HepG2 (cell line): ENCODE measurements around the gene PPP6R2. TPM values are rescaled to one million over a fixed set of nuclear protein-coding genes. Genes with fewer than 3 reads are reported as not detected.

Experiments
- ARID2 ChIP-seq: sonication (generic); formaldehyde crosslinking; IDR thresholded peaks from 2 replicates; pipeline ENCODE4 v1.8.1; 2022; ENCODE audit warnings: mild to moderate bottlenecking, missing genetic modification reagents, borderline replicate concordance
- ARNT ChIP-seq: fragments of 450-650 bp; IDR thresholded peaks from 2 replicates; pipeline ENCODE4 v1.6.1; 2017
- GZF1 ChIP-seq: sonication (generic); formaldehyde crosslinking; IDR thresholded peaks from 2 replicates; pipeline ENCODE4 v1.5.1; 2020; ENCODE audit warnings: mild to moderate bottlenecking, missing genetic modification reagents
- MBNL3 ChIP-seq: fragments of 250-450 bp; sonication (Bioruptor Pico); conservative IDR thresholded peaks from 2 replicates; pipeline ENCODE4 v1.8.0; 2022; ENCODE audit warnings: mild to moderate bottlenecking, inconsistent platforms
- MTA1 ChIP-seq: sonication (generic); formaldehyde crosslinking; IDR thresholded peaks from 2 replicates; pipeline ENCODE4 v1.4.0; 2020; ENCODE audit warnings: missing genetic modification reagents, mild to moderate bottlenecking, borderline replicate concordance
- NFE2L1 ChIP-seq: sonication (generic); formaldehyde crosslinking; IDR thresholded peaks from 2 replicates; pipeline ENCODE4 v1.4.0; 2020; ENCODE audit warnings: missing genetic modification reagents, mild to moderate bottlenecking, borderline replicate concordance
- POLR2AphosphoS5 ChIP-seq: IDR thresholded peaks from 2 replicates; pipeline ENCODE4 v1.6.1; 2012; ENCODE audit warnings: low read depth, low read length
- RBFOX2 ChIP-seq: fragments of 200-400 bp; formaldehyde crosslinking; IDR thresholded peaks from 2 replicates; pipeline ENCODE4 v1.6.1; 2017; ENCODE audit warnings: low read depth, mild to moderate bottlenecking, low read length
- SNAI1 ChIP-seq: sonication (generic); formaldehyde crosslinking; IDR thresholded peaks from 2 replicates; pipeline ENCODE4 v1.5.0; 2020; ENCODE audit warnings: mild to moderate bottlenecking, missing genetic modification reagents, borderline replicate concordance
- SP2 ChIP-seq: sonication (generic); formaldehyde crosslinking; IDR thresholded peaks from 2 replicates; pipeline ENCODE4 v1.5.1; 2020; ENCODE audit warnings: mild to moderate bottlenecking, missing genetic modification reagents
- SYNCRIP ChIP-seq: fragments of 200-400 bp; formaldehyde crosslinking; IDR thresholded peaks from 2 replicates; pipeline ENCODE4 v1.6.1; 2018; ENCODE audit warnings: mild to moderate bottlenecking, low read depth, low read length; ENCODE audit not compliant: insufficient read depth
- ZFAT ChIP-seq: sonication (generic); formaldehyde crosslinking; conservative IDR thresholded peaks from 2 replicates; pipeline ENCODE4 v1.8.1; 2023; ENCODE audit warnings: missing genetic modification reagents, inconsistent platforms
- ZNF17 ChIP-seq: sonication (generic); formaldehyde crosslinking; IDR thresholded peaks from 2 replicates; pipeline ENCODE4 v1.5.0; 2020; ENCODE audit warnings: mild to moderate bottlenecking, missing genetic modification reagents
- ZNF256 ChIP-seq: sonication (generic); formaldehyde crosslinking; conservative IDR thresholded peaks from 2 replicates; pipeline ENCODE4 v1.4.0; 2020; ENCODE audit warnings: missing genetic modification reagents
- ZNF30 ChIP-seq: sonication (generic); formaldehyde crosslinking; IDR thresholded peaks from 2 replicates; pipeline ENCODE4 v1.5.0; 2020; ENCODE audit warnings: mild to moderate bottlenecking, missing genetic modification reagents
- ZNF501 ChIP-seq: sonication (generic); formaldehyde crosslinking; IDR thresholded peaks from 2 replicates; pipeline ENCODE4 v1.5.1; 2020; ENCODE audit warnings: mild to moderate bottlenecking, moderate library complexity, missing genetic modification reagents
- ZNF589 ChIP-seq: sonication (generic); formaldehyde crosslinking; conservative IDR thresholded peaks from 2 replicates; pipeline ENCODE4 v1.8.0; 2022; ENCODE audit warnings: mild to moderate bottlenecking, moderate library complexity, missing genetic modification reagents
- ZNF607 ChIP-seq: sonication (generic); formaldehyde crosslinking; IDR thresholded peaks from 2 replicates; pipeline ENCODE4 v1.5.1; 2020; ENCODE audit warnings: missing genetic modification reagents, mild to moderate bottlenecking, borderline replicate concordance
- ZNF776 ChIP-seq: sonication (generic); formaldehyde crosslinking; IDR thresholded peaks from 2 replicates; pipeline ENCODE4 v1.4.0; 2020; ENCODE audit warnings: mild to moderate bottlenecking, missing genetic modification reagents
- ZNF816 ChIP-seq: sonication (generic); formaldehyde crosslinking; IDR thresholded peaks from 2 replicates; pipeline ENCODE4 v1.8.0; 2022; ENCODE audit warnings: missing genetic modification reagents, mild to moderate bottlenecking, borderline replicate concordance
- polyA plus RNA-seq, 8 experiments: library from polyadenylated mRNA; depleted of rRNA in 3 of 8; stranded (reverse) in 7 of 8; unstranded in 1 of 8; fragments of >200 nt; fragmentation: Illumina TruSeq in 4 of 8; extraction: Trizol in 4 of 8; gene quantifications; 2 replicates each; pipeline versions ENCODE4 v1.2.1 to v1.2.3, GENCODE V29; 2011 to 2016; ENCODE audit warnings: low read depth in 4 of 8, missing spikeins in 1 of 8, mixed read lengths in 1 of 8; ENCODE audit not compliant: insufficient read depth in 1 of 8
- total RNA-seq, 5 experiments: library from RNA; depleted of rRNA; stranded (reverse); fragments of >200 nt; fragmentation: Illumina TruSeq; extraction: Trizol; gene quantifications; 2 replicates each; pipeline ENCODE4 v1.2.3, GENCODE V29; 2016; ENCODE audit warnings: low read depth in 1 of 5
- TF ChIP-seq, protein P1 (sequence below): sonication (generic); formaldehyde crosslinking; IDR thresholded peaks from 2 replicates; pipeline ENCODE4 v1.5.0; 2020; ENCODE audit warnings: missing genetic modification reagents
- TF ChIP-seq, protein P2 (sequence below): sonication (generic); formaldehyde crosslinking; IDR thresholded peaks from 2 replicates; pipeline ENCODE4 v1.5.1; 2020; ENCODE audit warnings: mild to moderate bottlenecking, missing genetic modification reagents
- TF ChIP-seq, protein P3 (sequence below), 2 experiments: fragments of 450-650 bp in 1 of 2; sonication (generic) in 1 of 2; formaldehyde crosslinking; IDR thresholded peaks; 2 replicates each; pipeline versions ENCODE4 v1.5.0 to v1.8.0; 2020 to 2022; ENCODE audit warnings: mild to moderate bottlenecking in 1 of 2, missing genetic modification reagents in 1 of 2

The PPP6R2 gene
- total and polyA plus RNA-seq, 2 of the 13 experiments (the other 11 are each of a cell fraction or from before 2014, with no cell fraction given), result 55.0 to 102 TPM

DNA sequence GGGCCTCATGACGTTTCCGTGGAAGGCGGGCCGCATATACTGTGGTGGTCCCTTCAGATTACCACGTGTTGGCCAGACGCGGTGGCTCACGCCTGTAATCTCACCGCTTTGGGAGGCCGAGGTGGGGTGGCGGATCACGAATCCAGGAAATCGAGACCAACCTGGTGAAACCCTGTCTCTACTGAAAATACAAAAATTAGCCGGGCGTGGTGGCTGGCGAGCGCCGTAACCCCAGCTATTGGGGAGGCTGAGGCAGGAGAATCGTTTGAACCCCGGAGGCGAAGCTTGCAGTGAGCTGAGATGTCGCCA is 15.5 kb upstream of the PPP6R2 start (continued):
- TF ChIP-seq RBFOX2, result no peak
- TF ChIP-seq ZNF816, result no peak
- TF ChIP-seq SNAI1, result 0 out of 2 replicates have a peak, but pooled peaks have one; percentile 61
- no peak for TF ChIP-seq MBNL3 (CRISPR knock-in tag)
- TF ChIP-seq POLR2AphosphoS5, result no peak
- TF ChIP-seq ZNF589 (CRISPR knock-in tag), result no peak
- TF ChIP-seq ZNF607 (CRISPR knock-in tag), result no peak
- TF ChIP-seq, protein P1, sequence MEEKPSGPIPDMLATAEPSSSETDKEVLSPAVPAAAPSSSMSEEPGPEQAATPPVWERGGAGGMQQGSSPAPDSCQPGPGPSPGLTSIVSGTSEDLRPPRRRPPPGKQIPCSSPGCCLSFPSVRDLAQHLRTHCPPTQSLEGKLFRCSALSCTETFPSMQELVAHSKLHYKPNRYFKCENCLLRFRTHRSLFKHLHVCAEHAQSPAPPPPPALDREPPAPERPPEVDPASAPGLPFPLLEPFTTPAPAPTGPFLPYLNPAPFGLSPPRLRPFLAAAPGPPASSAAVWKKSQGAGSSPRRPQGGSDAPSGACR (CRISPR knock-in tag), result no peak
- no peak for TF ChIP-seq ZFAT
- TF ChIP-seq SP2 (CRISPR knock-in tag), result no peak
- TF ChIP-seq ZNF256 (CRISPR knock-in tag), result no peak
- no peak for TF ChIP-seq ZNF30 (CRISPR knock-in tag)
- TF ChIP-seq ZNF776 (CRISPR knock-in tag), result no peak
- no peak for TF ChIP-seq SYNCRIP
- peak; percentile 28; the same call in 1 of the 2 replicates for TF ChIP-seq GZF1
- TF ChIP-seq NFE2L1, result no peak
- 0 out of 2 replicates have a peak, but pooled peaks have one; percentile 17 for TF ChIP-seq ARID2 (CRISPR knock-in tag)
- TF ChIP-seq, protein P2, sequence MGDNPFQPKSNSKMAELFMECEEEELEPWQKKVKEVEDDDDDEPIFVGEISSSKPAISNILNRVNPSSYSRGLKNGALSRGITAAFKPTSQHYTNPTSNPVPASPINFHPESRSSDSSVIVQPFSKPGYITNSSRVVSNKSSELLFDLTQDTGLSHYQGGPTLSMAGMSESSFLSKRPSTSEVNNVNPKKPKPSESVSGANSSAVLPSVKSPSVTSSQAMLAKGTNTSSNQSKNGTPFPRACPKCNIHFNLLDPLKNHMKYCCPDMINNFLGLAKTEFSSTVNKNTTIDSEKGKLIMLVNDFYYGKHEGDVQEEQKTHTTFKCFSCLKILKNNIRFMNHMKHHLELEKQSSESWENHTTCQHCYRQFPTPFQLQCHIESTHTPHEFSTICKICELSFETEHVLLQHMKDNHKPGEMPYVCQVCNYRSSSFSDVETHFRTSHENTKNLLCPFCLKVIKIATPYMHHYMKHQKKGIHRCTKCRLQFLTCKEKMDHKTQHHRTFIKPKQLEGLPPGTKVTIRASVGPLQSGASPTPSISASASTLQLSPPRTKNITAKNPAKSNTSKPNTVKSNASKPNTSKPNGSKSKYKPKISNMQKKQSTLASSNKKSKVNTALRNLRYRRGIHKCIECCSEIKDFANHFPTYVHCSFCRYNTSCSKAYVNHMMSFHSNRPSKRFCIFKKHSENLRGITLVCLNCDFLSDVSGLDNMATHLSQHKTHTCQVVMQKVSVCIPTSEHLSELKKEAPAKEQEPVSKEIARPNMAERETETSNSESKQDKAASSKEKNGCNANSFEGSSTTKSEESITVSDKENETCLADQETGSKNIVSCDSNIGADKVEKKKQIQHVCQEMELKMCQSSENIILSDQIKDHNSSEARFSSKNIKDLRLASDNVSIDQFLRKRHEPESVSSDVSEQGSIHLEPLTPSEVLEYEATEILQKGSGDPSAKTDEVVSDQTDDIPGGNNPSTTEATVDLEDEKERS, result 0 out of 2 replicates have a peak, but pooled peaks have one; percentile 2
- TF ChIP-seq ZNF17, result no peak
- TF ChIP-seq ARNT, result no peak
- TF ChIP-seq ZNF501 (CRISPR knock-in tag), result peak; percentile 49; the same call in 1 of the 2 replicates
- TF ChIP-seq MTA1, result no peak
- TF ChIP-seq, protein P3, sequence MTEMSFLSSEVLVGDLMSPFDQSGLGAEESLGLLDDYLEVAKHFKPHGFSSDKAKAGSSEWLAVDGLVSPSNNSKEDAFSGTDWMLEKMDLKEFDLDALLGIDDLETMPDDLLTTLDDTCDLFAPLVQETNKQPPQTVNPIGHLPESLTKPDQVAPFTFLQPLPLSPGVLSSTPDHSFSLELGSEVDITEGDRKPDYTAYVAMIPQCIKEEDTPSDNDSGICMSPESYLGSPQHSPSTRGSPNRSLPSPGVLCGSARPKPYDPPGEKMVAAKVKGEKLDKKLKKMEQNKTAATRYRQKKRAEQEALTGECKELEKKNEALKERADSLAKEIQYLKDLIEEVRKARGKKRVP (CRISPR knock-in tag; IDR thresholded peaks at IDR 0.05), result no peak
